HG02623 (cell line): ENCODE measurements around the gene CENPF.
"Not testable (repeated sequence)": the region's sequence is repeated elsewhere in the genome, so short reads cannot be mapped to it uniquely, and the experiment has no call there.

Experiments used
- ATAC-seq: cut with Tn5 transposase; IDR thresholded peaks from one replicate; pipeline ENCODE4 v1.9.1; 2021; ENCODE audit warnings: moderate library complexity; ENCODE audit not compliant: unreplicated experiment

CENPF gene

GRCh38 chr1:214650664-214651063, 47.7 kb downstream of the CENPF start:
- no peak for ATAC-seq

GRCh38 chr1:214657299-214657698, 54.3 kb downstream of the CENPF start:
- no peak for ATAC-seq

GRCh38 chr1:214658175-214658574, 55.2 kb downstream of the CENPF start:
- no peak for ATAC-seq

GRCh38 chr1:214658785-214659184, 55.8 kb downstream of the CENPF start:
- no peak for ATAC-seq

- no peak for ATAC-seq
These were observed 57.2 kb downstream of the CENPF start for GRCh38 chr1:214660190-214660589.

GRCh38 chr1:214660900-214661299, 57.9 kb downstream of the CENPF start:
- no peak for ATAC-seq

GRCh38 chr1:214662223-214662785, 59.3 kb downstream of the CENPF start:
- no peak for ATAC-seq

- ATAC-seq: no peak
These were observed 61.8 kb downstream of the CENPF start for GRCh38 chr1:214664651-214665433.

- ATAC-seq: no peak
These were observed 62.7 kb downstream of the CENPF start for GRCh38 chr1:214665606-214666110.

- no peak for ATAC-seq
These were observed 63.7 kb downstream of the CENPF start for GRCh38 chr1:214666674-214667073.

GRCh38 chr1:214670098-214670497, 67.1 kb downstream of the CENPF start:
- no peak for ATAC-seq

- not testable (repeated sequence) for ATAC-seq
These were observed 70.0 kb downstream of the CENPF start for GRCh38 chr1:214673029-214673428.

GRCh38 chr1:214673576-214673975, 70.6 kb downstream of the CENPF start:
- ATAC-seq: no peak

GRCh38 chr1:214675524-214675923, 72.5 kb downstream of the CENPF start:
- ATAC-seq: not testable (repeated sequence)

GRCh38 chr1:214676747-214677146, 73.8 kb downstream of the CENPF start:
- no peak for ATAC-seq

GRCh38 chr1:214677945-214678344, 75.0 kb downstream of the CENPF start:
- no peak for ATAC-seq

GRCh38 chr1:214678386-214678785, 75.4 kb downstream of the CENPF start:
- ATAC-seq: no peak

- ATAC-seq: no peak
These were observed 80.6 kb downstream of the CENPF start for GRCh38 chr1:214683621-214684020.

GRCh38 chr1:214685906-214686305, 82.9 kb downstream of the CENPF start:
- no peak for ATAC-seq

- ATAC-seq: no peak
These were observed 83.5 kb downstream of the CENPF start for GRCh38 chr1:214686497-214686896.

GRCh38 chr1:214688891-214689290, 85.9 kb downstream of the CENPF start:
- no peak for ATAC-seq

GRCh38 chr1:214694769-214695168, 91.8 kb downstream of the CENPF start:
- ATAC-seq: no peak
